ENCODE results near the gene DFFB. TPM values are rescaled to one million over a fixed set of nuclear protein-coding genes. Genes with fewer than 3 reads are reported as not detected.

The DFFB gene
- total RNA-seq, 1 donor from 2014 or later, result 11.2 TPM

GRCh38 chr1:3872546-3872945, 15.3 kb downstream of the DFFB start:
- intact Hi-C loops (cut with micrococcal nuclease), result no loop called here

GRCh38 chr1:3874736-3875135, 17.5 kb downstream of the DFFB start:
- intact Hi-C loops (cut with micrococcal nuclease), result no loop called here

GRCh38 chr1:3876716-3877115, 19.4 kb downstream of the DFFB start:
- intact Hi-C loops (cut with micrococcal nuclease), result no loop called here

DNA sequence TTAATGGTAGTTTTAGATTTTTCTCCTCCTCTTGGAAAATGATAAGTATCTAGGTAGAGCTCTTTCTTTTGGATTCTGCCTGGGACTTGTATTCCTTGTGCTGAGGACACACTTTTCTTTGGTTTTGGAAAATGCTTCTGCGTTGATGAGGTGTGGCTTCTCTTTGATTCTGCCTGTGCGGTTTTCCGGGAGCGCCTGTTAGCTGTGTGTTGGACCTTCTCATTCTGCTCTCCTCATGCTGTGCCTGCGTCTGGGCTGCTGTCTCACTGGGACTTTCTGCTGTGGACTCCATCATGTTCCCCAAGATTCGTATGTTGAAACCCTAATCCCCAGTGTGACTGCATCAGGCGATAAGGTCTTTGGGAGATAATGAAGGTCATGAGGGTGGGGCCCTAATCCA, 21.8 kb downstream of the DFFB start:
- intact Hi-C loops (cut with micrococcal nuclease), result no loop called here

GRCh38 chr1:3879787-3880428, 22.6 kb downstream of the DFFB start:
- intact Hi-C loops (cut with micrococcal nuclease), result no loop called here

GRCh38 chr1:3880429-3881192, 23.3 kb downstream of the DFFB start:
- intact Hi-C loops (cut with micrococcal nuclease), result no loop called here

- intact Hi-C loops (cut with micrococcal nuclease), result no loop called here
Observed at GRCh38 chr1:3881193-3881480, 23.9 kb downstream of the DFFB start.

- intact Hi-C loops (cut with micrococcal nuclease), result no loop called here
Observed at GRCh38 chr1:3883194-3883925, 26.1 kb downstream of the DFFB start.

- intact Hi-C loops (cut with micrococcal nuclease), result no loop called here
Observed at GRCh38 chr1:3884966-3885365, 27.7 kb downstream of the DFFB start.

- intact Hi-C loops (cut with micrococcal nuclease), result no loop called here
Observed at GRCh38 chr1:3885611-3886010, 28.3 kb downstream of the DFFB start.

DNA sequence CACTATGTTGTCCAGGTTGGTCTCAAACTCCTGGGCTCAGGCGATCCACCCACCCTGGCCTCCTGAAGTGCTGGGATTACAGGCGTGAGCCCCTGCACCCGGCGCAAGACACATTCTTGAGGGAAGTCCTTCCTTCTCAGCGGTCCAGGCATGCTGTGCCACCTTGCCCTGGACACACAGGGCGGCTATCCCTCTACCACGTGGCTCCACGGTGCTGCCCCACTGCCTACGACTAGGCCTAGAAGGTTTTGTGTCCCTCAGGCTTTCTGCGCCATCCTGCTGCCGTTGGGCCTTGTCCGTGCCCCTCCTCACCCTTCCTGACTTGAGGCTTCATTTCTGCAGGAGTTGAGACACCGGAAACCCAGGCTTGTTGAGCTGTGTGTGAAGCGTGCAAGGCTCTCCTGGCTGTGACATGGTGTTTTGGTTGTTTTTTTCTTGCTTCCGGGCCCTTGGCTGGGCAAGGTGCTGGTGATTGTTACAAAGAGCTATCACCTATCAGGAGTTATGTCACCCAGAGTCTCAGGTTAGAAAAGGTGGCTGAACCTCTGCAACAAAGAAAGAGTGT, 28.9 kb downstream of the DFFB start:
- intact Hi-C loops (cut with micrococcal nuclease), result no loop called here

DNA sequence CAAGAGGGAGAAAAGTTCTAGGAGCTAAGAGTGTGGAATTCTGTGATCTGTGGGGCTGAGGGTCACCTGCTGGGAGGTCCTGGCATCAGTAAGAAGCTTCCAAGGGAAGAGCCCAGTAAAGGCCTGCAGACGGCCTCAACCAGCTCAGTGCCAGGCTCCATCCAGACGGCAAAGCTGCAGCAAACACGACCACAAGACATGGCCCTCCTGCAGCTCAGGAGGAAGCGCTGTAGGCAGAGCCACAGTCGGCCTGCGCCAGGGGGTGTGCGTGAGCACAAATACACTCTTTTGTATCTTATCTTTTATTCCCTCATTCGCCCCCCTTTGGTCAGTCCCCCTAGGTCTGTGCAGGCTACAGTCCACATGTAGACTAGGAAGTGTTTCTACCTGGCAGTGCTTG, 29.4 kb downstream of the DFFB start:
- intact Hi-C loops (cut with micrococcal nuclease), result no loop called here

DNA sequence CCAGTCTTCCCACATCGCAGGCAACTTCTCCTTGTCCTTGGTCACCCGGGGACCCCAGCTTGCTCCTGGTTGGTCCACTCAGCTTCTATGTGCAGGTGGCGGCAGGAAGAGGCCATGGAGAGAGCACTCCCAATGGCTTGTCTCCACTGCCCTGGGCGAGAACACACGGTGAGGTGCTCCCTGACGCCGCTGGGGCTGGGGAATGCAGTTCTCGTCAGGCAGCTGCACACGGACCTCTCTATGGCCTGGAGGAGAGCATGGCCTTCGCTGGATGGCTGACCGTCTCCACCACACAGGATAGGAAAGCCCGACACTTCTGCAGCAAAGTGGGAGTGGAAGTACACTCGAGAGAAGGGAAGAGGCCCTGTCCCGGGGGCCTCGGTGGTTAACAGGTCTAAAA, 31.0 kb downstream of the DFFB start:
- intact Hi-C loops (cut with micrococcal nuclease), result no loop called here

GRCh38 chr1:3889936-3890335, 32.7 kb downstream of the DFFB start:
- intact Hi-C loops (cut with micrococcal nuclease), result no loop called here

DNA sequence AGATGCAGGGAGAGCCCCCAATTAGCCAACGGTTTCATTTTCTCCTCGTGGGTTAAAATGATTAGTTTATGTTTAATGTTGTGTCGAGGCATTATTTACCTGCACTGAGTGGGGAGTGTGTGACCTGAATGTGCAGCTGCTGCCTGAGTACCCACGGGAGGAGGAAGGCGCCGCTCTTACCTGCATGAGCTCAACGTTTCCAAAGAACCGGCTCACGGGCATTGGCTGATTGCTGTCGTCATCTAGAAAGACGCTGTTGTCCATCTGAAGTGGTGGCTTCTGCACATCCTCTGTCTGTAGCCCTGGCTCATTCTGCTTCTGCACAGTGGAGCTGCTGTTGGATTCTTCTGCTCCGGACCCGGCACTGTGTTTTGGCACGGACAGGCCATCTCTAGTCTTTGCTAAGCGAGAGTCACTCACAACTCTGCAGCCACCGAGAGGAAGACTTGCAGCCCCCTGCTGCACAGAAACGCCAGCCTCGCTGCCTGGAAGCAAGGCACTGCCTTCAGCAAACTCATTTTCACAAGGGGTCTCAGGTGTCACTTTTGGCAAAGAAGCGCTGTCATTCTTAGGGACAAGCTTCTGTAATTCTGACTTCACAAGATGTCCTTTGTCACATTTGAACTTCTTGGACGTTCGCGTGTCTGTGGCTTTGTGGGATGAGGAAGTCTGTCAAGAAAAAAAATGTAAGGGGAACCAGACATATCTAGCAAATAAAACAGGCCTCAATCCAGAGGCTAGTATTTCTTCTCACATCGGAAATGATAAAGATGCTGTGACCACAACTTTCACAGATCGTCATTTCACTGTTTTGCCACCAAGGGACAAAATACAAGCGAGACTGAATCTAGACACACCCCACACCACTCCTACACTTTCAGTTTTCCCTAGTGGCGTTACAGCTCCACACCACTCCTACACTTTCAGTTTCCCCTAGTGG, 33.4 kb downstream of the DFFB start:
- intact Hi-C loops (cut with micrococcal nuclease), result no loop called here

DNA sequence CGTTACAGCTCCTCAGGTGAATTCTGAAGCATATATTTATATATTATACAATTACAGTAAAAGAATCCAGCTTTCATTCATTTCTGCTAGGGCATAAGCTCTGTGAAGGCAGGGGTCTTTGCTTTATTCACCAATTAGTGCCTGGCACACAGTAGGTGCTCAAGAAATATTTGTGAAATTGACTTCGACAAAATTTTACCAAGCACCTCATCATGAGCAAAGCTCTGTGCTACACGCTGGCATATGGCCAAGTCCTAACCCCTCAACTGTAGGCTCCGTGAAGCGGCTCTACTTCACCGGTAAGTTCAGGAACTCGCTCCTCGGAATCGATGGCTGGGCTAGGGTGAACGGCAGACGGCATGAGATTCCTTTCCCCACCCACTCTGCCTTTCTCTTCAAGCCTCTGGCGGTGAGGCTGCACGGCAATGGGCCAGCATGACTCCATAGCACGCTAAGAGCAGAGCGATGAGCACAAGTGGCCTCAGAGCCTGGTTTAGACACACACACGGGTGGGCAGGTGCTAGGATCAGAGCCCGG, 34.1 kb downstream of the DFFB start:
- intact Hi-C loops (cut with micrococcal nuclease), result no loop called here

- intact Hi-C loops (cut with micrococcal nuclease), result no loop called here
Observed at GRCh38 chr1:3892748-3893147, 35.5 kb downstream of the DFFB start.

- intact Hi-C loops (cut with micrococcal nuclease), result no loop called here
Observed at GRCh38 chr1:3893190-3893589, 35.9 kb downstream of the DFFB start.

GRCh38 chr1:3894626-3895278, 37.5 kb downstream of the DFFB start:
- intact Hi-C loops (cut with micrococcal nuclease), result no loop called here

DNA sequence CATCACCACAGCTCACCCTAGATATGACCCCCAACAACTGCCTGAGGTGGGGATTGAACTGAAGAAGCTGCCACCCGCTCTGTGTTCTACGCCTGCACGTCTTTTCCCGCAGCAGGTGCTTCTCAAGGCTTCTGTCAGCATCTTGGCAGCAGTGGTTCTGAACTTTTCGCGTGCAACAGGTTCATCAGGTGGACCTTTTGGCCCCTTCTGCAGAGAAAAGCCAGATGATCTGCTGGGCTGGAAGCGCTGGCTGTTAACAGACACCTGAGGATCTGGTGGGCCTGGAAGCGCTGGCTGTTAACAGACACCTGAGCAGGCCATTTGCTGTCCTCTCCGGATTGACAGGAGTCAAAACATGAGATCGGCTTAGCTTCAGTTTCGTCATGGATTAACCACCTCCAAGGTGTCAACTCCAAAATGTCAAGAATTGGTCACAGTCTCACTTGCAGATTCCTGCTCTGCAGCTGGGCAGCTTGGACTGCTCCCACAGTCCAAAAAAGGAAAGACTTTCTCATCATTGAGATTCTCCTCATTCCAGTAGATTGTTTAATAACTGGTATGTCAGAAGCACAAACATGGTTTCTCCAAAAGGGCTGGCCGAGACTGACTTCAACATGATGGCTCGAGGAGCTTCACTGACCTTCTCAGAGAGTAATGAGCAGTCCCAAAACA, 38.1 kb downstream of the DFFB start:
- intact Hi-C loops (cut with micrococcal nuclease), result no loop called here
